Stimulated activated CD8-positive, alpha-beta memory T cell treated with anti-CD3 and anti-CD28 coated beads, Interleukin-12 subunit alpha, Interleukin-12 subunit beta, amount 100 ng/mL, for 4 hours (primary cell): ENCODE data around the gene AGFG2.

Experiments
- DNase-seq: peaks from one replicate; pipeline ENCODE4 v3.0.0-alpha.2; 2020; ENCODE audit warnings: low read depth

Gene AGFG2

GRCh38 chr7:100572949-100573675 lies 34.1 kb downstream of the AGFG2 start:
- DNase-seq: no peak

DNA sequence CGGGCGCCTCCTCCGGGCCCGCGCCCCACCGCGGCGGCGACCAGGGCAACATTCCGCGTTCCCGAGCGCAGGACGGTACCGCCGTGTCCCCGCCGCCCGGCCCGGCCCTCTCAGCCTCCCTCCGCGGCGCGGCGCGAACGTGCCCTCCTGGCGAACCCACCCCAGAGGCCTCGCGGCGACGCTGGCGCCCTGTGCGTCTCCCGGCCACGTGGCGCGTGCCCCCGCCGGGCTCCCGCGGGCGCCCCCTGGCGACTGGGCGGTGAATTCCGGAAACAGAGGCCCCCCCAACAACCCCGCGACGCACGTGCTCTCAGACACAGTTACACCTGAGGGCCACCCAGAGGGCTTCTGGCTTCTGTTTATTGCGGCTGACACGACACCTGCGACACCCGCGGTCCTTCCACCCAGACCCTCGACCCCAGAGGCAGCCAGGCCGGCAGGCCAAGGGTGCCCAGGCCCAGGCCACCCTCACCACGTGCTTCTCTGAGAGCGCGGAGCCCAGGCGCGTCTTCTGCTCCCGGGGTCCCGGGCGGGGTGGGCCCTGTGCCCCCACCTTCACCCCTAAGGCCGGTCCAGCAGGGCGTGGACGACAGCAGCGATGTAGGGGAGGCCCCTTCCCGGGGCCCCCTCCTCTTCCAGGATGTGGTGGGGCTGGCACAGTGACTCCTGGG lies 34.8 kb downstream of the AGFG2 start, which contains the start of gene SAP25:
TSS of gene SAP25 (minus strand) at position 210 of the 671 bp plus-strand sequence. CDS start at position 52, 158 bp downstream.
- DNase-seq: no peak

DNA sequence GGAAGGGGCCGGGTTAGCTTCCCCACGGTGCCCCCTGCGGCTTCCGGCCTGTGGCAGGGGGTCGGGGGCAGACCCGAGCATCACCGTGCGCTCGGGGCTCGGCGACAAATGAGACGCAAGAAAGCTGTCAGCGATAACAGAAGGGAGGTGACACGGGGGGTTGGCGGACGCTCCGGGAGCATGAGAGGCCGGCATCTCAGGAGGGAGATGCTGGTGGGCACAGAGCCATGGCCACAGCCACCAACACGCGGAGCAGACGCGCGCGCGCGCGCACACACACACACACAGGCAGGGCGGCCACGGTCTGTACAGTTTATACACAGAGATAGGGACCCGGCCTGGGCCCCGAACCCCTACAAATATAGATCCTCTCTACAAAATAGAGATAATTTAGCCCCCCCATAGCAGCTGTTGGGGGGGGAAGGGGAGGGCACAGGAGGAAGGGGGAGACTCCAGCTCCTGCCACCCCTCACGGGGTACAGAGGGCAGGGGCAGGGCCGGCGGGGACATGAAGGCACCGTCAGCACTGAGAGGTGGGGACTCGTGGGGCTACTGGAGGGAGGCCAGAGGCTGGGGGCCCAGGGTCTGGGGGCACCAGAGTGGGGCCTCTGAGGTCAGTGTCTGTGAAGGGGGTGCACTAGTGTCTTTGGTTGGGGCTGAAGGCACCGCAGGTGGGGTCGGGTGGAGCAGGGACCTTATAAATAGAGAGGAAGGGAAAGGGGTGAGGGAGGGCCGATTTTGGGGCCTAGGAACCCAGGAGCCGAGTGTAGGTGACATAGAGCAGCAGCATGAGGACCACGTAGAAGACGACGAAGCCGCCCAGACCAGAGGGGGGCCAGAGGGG lies 35.6 kb downstream of the AGFG2 start:
- DNase-seq: no peak

DNA sequence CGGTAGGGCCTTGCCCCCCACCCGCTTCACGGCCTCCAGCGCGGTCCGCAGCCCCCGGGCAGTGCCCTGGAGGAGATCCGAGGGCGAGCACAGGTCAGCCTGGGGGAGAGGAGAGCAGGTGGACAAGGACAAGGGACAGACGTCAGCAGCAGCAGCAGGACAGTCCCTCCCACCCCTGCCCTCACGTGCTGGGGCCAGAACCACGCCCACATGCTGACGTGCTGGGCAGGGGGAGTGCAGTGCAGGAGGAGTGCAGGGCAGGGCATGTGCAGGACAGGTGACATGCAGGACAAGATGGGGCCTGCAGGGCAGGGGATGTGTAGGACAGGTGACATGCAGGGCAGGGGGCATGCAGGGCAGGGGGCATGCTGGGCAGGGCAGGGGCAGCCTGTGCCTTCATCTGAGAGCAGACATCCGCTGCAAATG lies 36.2 kb downstream of the AGFG2 start:
- no peak for DNase-seq

- no peak for DNase-seq
Observed at GRCh38 chr7:100575746-100576383, 36.9 kb downstream of the AGFG2 start.

DNA sequence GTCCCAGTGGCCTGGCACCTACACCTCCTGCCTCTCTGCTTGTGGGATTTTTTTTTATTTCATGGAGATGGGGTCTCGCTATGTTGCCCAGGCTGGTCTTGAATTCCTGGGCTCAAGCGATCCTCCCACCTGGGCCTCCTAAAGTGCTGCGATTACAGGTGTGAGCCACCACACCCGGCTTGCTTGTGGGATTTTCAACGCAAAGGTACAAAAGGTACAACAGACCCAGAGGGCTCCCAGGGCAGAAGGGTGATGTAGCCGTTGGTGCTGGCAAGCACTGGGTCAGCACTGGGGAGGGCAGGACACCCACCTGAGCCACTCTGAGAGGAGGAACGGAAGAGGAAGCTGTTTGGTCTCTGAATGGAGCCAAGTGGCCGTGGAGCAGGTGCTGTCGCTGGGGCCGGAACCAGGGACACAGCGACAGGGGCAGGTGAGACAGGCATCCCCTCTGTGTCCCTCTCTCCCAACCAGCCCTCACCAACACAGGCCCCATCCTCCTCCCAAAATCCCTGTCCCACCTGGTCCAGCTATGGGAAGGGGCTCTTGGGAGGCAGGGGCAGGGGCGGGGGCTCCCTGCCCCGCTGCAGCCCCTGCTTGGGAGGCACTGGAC lies 37.5 kb downstream of the AGFG2 start:
- no peak for DNase-seq

DNA sequence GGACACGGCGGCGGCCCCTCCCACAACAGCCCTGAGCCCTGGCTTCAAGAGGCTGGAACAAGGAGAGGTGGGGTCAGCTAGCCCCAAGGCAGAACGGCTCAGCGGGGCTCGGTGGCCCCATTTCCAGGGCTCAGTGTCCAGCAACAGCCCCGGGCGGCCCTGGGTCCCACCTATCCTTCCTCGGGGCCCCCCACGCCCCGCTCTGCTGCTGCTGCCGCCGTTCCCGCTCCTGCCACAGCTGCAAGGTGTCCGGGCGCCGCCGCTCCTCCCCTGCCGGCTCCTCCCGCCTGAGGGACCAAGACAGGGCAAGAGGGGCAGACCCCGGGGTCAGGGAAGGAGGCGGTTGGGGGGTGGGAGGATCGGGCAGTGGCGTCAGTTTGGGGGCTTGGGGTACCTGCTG lies 38.1 kb downstream of the AGFG2 start:
- no peak for DNase-seq

GRCh38 chr7:100577507-100577906 lies 38.5 kb downstream of the AGFG2 start:
- DNase-seq: no peak

GRCh38 chr7:100578246-100579183 lies 39.5 kb downstream of the AGFG2 start:
- DNase-seq: no peak

GRCh38 chr7:100580466-100581283 lies 41.7 kb downstream of the AGFG2 start:
- DNase-seq: no peak

DNA sequence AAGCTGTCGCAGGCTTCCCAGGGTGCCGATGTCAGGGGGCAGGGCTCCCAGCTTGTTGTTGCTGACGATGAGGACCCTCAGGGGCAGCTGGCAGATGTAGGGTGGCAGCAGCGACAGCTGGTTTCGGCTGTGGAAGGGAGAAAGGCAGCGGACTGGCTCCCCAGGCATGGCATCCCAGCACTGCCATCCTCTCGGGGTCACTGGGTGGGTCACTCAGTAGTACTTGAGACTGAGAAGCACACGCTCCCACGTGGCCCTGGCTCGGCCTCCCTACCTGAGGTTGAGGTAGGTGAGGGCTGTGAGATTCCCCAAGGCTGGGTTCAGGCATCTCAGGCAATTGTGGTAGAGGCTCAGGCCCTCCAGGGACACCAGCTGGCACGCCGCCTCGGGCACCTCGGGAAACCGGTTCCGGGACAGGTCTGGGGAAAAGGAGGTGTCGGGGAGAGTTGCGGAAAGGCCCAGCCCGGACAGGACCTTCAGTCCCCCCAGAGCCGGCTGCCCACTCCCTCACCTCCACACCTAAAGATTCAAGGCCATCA lies 43.1 kb downstream of the AGFG2 start:
- DNase-seq: no peak

GRCh38 chr7:100582650-100583049 lies 43.6 kb downstream of the AGFG2 start:
- DNase-seq: no peak

- no peak for DNase-seq
Observed at GRCh38 chr7:100583132-100584053, 44.4 kb downstream of the AGFG2 start.

GRCh38 chr7:100584054-100584682 lies 45.2 kb downstream of the AGFG2 start:
- DNase-seq: no peak

DNA sequence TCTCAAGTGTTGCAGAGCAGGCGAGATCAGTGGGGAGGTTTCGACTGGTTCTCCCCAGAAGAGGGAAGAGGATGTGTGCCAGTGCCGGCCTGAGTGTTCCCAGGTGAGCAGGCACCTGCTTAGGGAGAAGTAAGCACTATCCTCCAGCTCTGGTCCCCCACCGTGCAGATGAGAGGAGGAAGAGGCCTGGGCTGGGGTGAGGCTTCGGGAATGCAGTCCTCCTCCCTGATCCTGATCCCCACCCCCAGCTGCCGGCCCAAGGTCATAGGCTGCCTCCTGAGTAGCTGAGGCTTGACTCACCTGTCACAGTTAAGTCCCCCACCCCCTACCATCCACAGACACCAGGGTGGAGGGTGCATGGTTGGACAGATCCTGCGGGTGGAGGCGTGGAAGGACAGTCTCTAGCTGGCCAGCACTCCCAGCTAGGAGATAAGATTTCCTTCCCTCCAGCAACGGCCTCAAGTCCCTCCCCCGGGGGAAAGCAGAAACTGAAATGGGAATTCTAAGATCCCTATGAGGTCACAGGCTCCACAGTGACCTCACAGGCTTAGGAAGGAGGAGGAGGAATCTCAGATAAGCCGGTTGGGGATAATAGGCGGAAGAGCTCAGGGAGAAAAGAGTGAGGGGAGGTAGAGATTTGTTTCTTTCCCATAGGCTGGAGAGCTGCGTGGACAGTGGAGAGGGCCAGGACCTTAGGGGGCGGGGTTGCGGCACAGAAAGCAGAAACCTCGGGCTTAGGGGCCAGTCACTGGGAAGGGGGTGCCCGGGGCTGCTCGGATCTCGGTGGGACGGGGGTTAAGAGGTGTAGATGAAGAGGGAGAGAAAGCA lies 45.9 kb downstream of the AGFG2 start:
- no peak for DNase-seq

DNA sequence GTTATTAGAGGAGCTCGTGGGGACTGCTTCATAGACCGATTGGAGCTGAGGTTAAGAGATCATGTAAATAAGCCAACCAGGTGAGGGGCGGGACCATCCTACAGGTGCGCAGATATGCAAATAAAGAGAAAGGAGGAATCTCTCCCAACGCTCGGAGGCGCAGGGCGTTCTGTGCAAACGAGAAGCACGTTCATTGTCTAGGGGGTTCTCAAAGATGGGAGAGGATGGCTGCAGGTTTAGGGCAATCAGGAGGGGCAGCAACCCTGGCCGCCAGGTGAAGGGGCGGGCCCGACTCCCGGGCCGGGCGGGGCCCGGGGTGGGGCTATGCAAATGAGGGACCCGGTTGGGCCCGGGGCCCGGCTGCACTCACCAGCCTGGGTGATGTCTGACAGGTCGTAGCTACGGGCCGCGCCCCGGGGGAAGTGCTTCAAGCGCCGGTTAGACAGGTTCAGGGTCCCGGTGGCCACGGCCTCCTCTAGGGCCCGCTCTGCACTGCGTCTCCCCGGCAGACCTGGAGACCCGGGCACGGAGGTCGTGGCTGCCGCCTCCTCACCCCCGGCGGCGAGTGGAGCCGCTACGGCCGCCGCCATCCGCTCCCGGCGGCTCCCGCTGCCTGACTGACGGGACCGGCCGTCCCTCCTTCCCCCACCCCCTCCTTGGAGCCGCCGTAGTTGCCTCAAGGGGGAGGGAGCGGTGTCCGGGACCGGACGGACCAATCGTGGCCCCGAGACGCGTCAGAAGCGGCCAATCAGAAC lies 46.7 kb downstream of the AGFG2 start, which contains the start of gene LRCH4:
TSS of gene LRCH4 (minus strand) at position 619 of the 755 bp plus-strand sequence. CDS start at position 590, 29 bp downstream.
- no peak for DNase-seq
